Liver (tissue), 9 donors: ENCODE measurements around the gene FARSB. TPM values are rescaled to one million over a fixed set of nuclear protein-coding genes. Genes with fewer than 3 reads are reported as not detected.
A peak's percentile ranks its signal among the peaks of the same experiment; 100 is the strongest.

ENCODE experiments used
- DNase-seq: peaks from one replicate; pipeline ENCODE4 v3.0.0-alpha.2; 2017; ENCODE audit warnings: low spot score
- H3K27ac ChIP-seq, 2 donors: one replicate each; pipeline ENCODE4 v1.7.0; 2013; ENCODE audit warnings: inconsistent platforms in 2 of 2, low read length in 2 of 2, control low read depth in 1 of 2, low read depth in 1 of 2, mild to moderate bottlenecking in 1 of 2
- H3K27me3 ChIP-seq, 4 donors: one replicate each; pipeline versions ENCODE4 v1.6.1 to v1.7.0; 2013; ENCODE audit warnings: low read length in 3 of 4, inconsistent platforms in 1 of 4, mild to moderate bottlenecking in 1 of 4, moderate library complexity in 1 of 4; ENCODE audit not compliant: control insufficient read depth in 4 of 4, insufficient read depth in 4 of 4
- H3K36me3 ChIP-seq, 4 donors: one replicate each; pipeline versions ENCODE4 v1.6.1 to v1.7.0; 2013; ENCODE audit warnings: low read length in 3 of 4, mild to moderate bottlenecking in 3 of 4, low read depth in 1 of 4, moderate library complexity in 1 of 4; ENCODE audit not compliant: control insufficient read depth in 4 of 4, insufficient read depth in 3 of 4
- H3K4me1 ChIP-seq, 4 donors: one replicate each; pipeline versions ENCODE4 v1.6.1 to v1.7.0; 2013; ENCODE audit warnings: low read length in 3 of 4, mild to moderate bottlenecking in 3 of 4, moderate library complexity in 1 of 4; ENCODE audit not compliant: control insufficient read depth in 4 of 4, insufficient read depth in 4 of 4
- H3K4me3 ChIP-seq, 3 donors: one replicate each; pipeline versions ENCODE4 v1.6.1 to v1.7.0; 2013; ENCODE audit warnings: low read length in 3 of 3, control low read depth in 1 of 3, low read depth in 1 of 3, mild to moderate bottlenecking in 1 of 3
- H3K9ac ChIP-seq, 2 donors: one replicate each; pipeline ENCODE4 v1.7.0; 2013; ENCODE audit warnings: low read length in 2 of 2, mild to moderate bottlenecking in 2 of 2, moderate library complexity in 2 of 2, control low read depth in 1 of 2, low read depth in 1 of 2
- H3K9me3 ChIP-seq, 4 donors: one replicate each; pipeline versions ENCODE4 v1.6.1 to v1.7.0; 2013; ENCODE audit warnings: low read length in 3 of 4; ENCODE audit not compliant: control insufficient read depth in 4 of 4
- CTCF ChIP-seq: fragments of 150-350 bp; IDR thresholded peaks from 2 replicates; pipeline ENCODE4 v1.5.1; 2017; ENCODE audit warnings: improper control_type of control experiment, low read depth, low read length; ENCODE audit not compliant: missing input control
- EGR1 ChIP-seq, 2 donors: IDR thresholded peaks; 2 replicates each; pipeline ENCODE4 v1.6.1; 2016 to 2018; ENCODE audit warnings: antibody characterized with exemption in 2 of 2, low read depth in 2 of 2
- FOXA1 ChIP-seq: IDR thresholded peaks from 2 replicates; pipeline ENCODE4 v1.6.1; 2016; ENCODE audit warnings: antibody characterized with exemption
- FOXA2 ChIP-seq: IDR thresholded peaks from 2 replicates; pipeline ENCODE4 v1.6.1; 2016; ENCODE audit warnings: antibody characterized with exemption
- HNF4A ChIP-seq, 2 donors: conservative IDR thresholded peaks; 2 replicates each; pipeline ENCODE4 v1.6.1; 2016; ENCODE audit warnings: antibody characterized with exemption in 2 of 2, mild to moderate bottlenecking in 2 of 2
- HNF4G ChIP-seq: IDR thresholded peaks from 2 replicates; pipeline ENCODE4 v1.6.1; 2016; ENCODE audit warnings: antibody characterized with exemption
- JUND ChIP-seq, 2 donors: IDR thresholded peaks; 2 replicates each; pipeline ENCODE4 v1.6.1; 2016; ENCODE audit warnings: antibody characterized with exemption in 2 of 2
- RAD21 ChIP-seq, 2 donors: IDR thresholded peaks; 2 replicates each; pipeline ENCODE4 v1.6.1; 2016; ENCODE audit warnings: antibody characterized with exemption in 2 of 2, mild to moderate bottlenecking in 2 of 2
- REST ChIP-seq: IDR thresholded peaks from 2 replicates; pipeline ENCODE4 v1.6.1; 2016; ENCODE audit warnings: antibody characterized with exemption, mild to moderate bottlenecking
- RXRA ChIP-seq, 2 donors: IDR thresholded peaks; 2 replicates each; pipeline ENCODE4 v1.6.1; 2017 to 2018; ENCODE audit warnings: antibody characterized with exemption in 2 of 2, mild to moderate bottlenecking in 1 of 2
- SP1 ChIP-seq: IDR thresholded peaks from 2 replicates; pipeline ENCODE4 v1.6.1; 2018; ENCODE audit warnings: antibody characterized with exemption, mild to moderate bottlenecking
- TAF1 ChIP-seq: conservative IDR thresholded peaks from 2 replicates; pipeline ENCODE4 v1.6.1; 2016; ENCODE audit warnings: antibody characterized with exemption, mild to moderate bottlenecking
- WGBS: extraction: QIAGEN DNeasy Blood & Tissue Kit; methylation state at CpG from one replicate; pipeline ENCODE4 v1.1.7; 2013; 5-methylcytosine and 5-hydroxymethylcytosine counted together
- polyA plus RNA-seq, 2 donors: library from polyadenylated mRNA; stranded (reverse) in 1 of 2; unstranded in 1 of 2; fragments of 200-250 nt in 1 of 2; fragments of >200 nt in 1 of 2; fragmentation: Nextera tagmentation in 1 of 2; extraction: Ambion mirVana in 1 of 2; gene quantifications; one replicate each; pipeline versions ENCODE4 v1.2.1 to v1.2.3, GENCODE V29; 2013 to 2015
- total RNA-seq, 2 donors: library from RNA; depleted of rRNA; stranded (reverse); fragments of >200 nt; gene quantifications; one replicate each; pipeline ENCODE4 v1.2.3, GENCODE V29; 2014
- TF ChIP-seq, protein P1 (sequence below): IDR thresholded peaks from 2 replicates; pipeline ENCODE4 v1.6.1; 2016; ENCODE audit warnings: antibody characterized with exemption
- TF ChIP-seq, protein P2 (sequence below): IDR thresholded peaks from 2 replicates; pipeline ENCODE4 v1.6.1; 2016; ENCODE audit warnings: antibody characterized with exemption
- donor health status: healthy.
- donor health status: healthy.
- donor health status: healthy.
- donor health status: healthy.
- donor health status: healthy.

FARSB gene
- total and polyA plus RNA-seq, 4 donors: 5.5 to 9.7 (median 8.9) TPM

GRCh38 chr2:222563106-222563718, 92.7 kb downstream of the FARSB start:
- WGBS: 75% methylated on average over 11 of the region's 11 CpGs
- Histone ChIP-seq H3K4me3 (no peak overlapping the region), H3K27me3 (no peaks in the 10 kb centered on the region), H3K27ac (no peak overlapping the region), H3K4me1 (no peaks in the 10 kb centered on the region), H3K9me3 (no peaks in the 10 kb centered on the region), H3K36me3 (peaks cover 0 to 7% (median 2%) of the 10 kb centered on the region in 4 donors), H3K9ac (no peak overlapping the region)
- TF ChIP-seq HNF4G (no peak), RXRA (IDR thresholded peaks at IDR 0.05) (no peak), HNF4A (conservative IDR thresholded peaks at IDR 0.05) (no peak), TAF1 (no peak), FOXA1 (no peak), CTCF (no peak), REST (no peak), EGR1 (IDR thresholded peaks at IDR 0.05; ENCODE audit: low read depth in 2 of 2) (no peak), SP1 (no peak), JUND (IDR thresholded peaks at IDR 0.05) (no peak), FOXA2 (no peak)
- TF ChIP-seq, protein P1, sequence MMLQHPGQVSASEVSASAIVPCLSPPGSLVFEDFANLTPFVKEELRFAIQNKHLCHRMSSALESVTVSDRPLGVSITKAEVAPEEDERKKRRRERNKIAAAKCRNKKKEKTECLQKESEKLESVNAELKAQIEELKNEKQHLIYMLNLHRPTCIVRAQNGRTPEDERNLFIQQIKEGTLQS: no peak
- no peak for DNase-seq

DNA sequence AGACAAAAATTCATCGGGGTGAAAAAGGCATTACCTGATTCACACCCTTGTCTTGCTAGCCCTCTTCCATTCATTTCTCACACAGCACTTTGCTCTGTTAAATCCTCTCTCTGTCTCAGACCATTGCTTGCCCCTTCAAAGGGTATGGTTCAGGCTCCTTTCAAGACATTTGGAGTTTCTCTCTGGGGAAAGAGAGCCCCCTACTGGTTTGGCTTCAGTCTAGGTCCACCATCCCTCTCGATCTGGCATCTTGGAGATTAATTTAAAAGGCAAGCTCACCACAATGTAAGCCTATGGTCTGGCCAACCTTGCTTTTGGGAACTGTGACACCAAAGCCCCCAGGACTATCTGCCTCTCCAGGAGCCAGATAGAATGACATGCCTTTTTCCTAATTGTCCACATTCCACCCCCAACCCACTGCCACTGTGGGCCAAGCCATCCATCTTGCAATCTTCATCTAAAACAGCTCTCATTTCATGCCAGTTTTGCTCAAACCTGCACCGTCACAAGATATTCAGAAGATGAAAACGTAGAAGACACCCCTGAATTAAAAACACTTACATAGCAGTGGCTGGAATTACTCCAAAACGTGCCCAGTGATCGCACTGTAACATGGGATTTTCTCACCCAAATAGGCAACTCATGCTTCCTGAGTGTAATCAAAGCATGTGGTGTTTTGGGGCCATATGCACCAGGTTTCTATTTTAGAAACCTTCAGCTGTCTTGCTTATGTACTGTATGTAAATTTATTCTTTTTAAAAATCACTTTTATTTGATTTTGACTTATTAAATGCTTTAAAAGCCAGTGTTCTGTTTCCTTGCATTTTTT, 93.9 kb downstream of the FARSB start:
- Histone ChIP-seq H3K9me3 (no peaks in the 10 kb centered on the region), H3K4me3 (no peak overlapping the region), H3K27ac (no peak overlapping the region), H3K9ac (no peak overlapping the region), H3K36me3 (peaks cover 0 to under 1% (median 0%) of the 10 kb centered on the region in 4 donors), H3K4me1 (no peaks in the 10 kb centered on the region), H3K27me3 (no peaks in the 10 kb centered on the region)
- TF ChIP-seq RAD21 (IDR thresholded peaks at IDR 0.05): peak; percentile 77 to 83
- TF ChIP-seq, protein P2, sequence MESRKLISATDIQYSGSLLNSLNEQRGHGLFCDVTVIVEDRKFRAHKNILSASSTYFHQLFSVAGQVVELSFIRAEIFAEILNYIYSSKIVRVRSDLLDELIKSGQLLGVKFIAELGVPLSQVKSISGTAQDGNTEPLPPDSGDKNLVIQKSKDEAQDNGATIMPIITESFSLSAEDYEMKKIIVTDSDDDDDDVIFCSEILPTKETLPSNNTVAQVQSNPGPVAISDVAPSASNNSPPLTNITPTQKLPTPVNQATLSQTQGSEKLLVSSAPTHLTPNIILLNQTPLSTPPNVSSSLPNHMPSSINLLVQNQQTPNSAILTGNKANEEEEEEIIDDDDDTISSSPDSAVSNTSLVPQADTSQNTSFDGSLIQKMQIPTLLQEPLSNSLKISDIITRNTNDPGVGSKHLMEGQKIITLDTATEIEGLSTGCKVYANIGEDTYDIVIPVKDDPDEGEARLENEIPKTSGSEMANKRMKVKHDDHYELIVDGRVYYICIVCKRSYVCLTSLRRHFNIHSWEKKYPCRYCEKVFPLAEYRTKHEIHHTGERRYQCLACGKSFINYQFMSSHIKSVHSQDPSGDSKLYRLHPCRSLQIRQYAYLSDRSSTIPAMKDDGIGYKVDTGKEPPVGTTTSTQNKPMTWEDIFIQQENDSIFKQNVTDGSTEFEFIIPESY: no peak
- peak; percentile 50 for TF ChIP-seq CTCF
- 66% methylated on average over 6 of the region's 6 CpGs for WGBS
- no peak for DNase-seq
